GM12878 (cell line): ENCODE data around the gene RNF166. TPM values are rescaled to one million over a fixed set of nuclear protein-coding genes. Genes with fewer than 3 reads are reported as not detected.
A peak's percentile ranks its signal among the peaks of the same experiment; 100 is the strongest.

Experiments used
- DPF2 ChIP-seq: fragments of 450-650 bp; IDR thresholded peaks from 2 replicates; pipeline ENCODE4 v1.6.1; 2017; ENCODE audit warnings: mild to moderate bottlenecking
- FOXM1 ChIP-seq: IDR thresholded peaks from 2 replicates; pipeline ENCODE4 v1.6.1; 2012; ENCODE audit warnings: low read depth, mild to moderate bottlenecking, inconsistent platforms, low read length, moderate library complexity
- HDAC2 ChIP-seq: fragments of 200-600 bp; sonication (generic); IDR thresholded peaks from 2 replicates; pipeline ENCODE4 v1.6.1; 2017
- KDM1A ChIP-seq: fragments of 200-600 bp; sonication (generic); IDR thresholded peaks from 2 replicates; pipeline ENCODE4 v1.6.1; 2016; ENCODE audit warnings: borderline replicate concordance
- KLF5 ChIP-seq: fragments of 450-650 bp; IDR thresholded peaks from 2 replicates; pipeline ENCODE4 v1.6.1; 2014; ENCODE audit warnings: mild to moderate bottlenecking; ENCODE audit not compliant: partially characterized antibody
- PML ChIP-seq: IDR thresholded peaks from 2 replicates; pipeline ENCODE4 v1.6.1; 2012; ENCODE audit warnings: low read length, inconsistent platforms
- POLR2AphosphoS2 ChIP-seq: IDR thresholded peaks from 2 replicates; pipeline ENCODE4 v1.6.1; 2011; ENCODE audit warnings: low read depth, mild to moderate bottlenecking, low read length, improper control_type of control experiment, moderate library complexity
- PRDM15 ChIP-seq: fragments of 450-650 bp; formaldehyde crosslinking; IDR thresholded peaks from 2 replicates; pipeline ENCODE4 v1.4.0; 2020; ENCODE audit warnings: mild to moderate bottlenecking, moderate library complexity
- RELA ChIP-seq: fragments of 450-650 bp; IDR thresholded peaks from 2 replicates; pipeline ENCODE4 v1.8.0; 2014; ENCODE audit warnings: borderline replicate concordance; ENCODE audit not compliant: partially characterized antibody
- SRF ChIP-seq, 2 experiments: IDR thresholded peaks; 2 replicates each; pipeline ENCODE4 v1.6.1; 2011; ENCODE audit warnings: low read depth in 2 of 2, low read length in 2 of 2, mild to moderate bottlenecking in 1 of 2, moderate library complexity in 1 of 2
- polyA plus RNA-seq, 11 experiments: library from polyadenylated mRNA; depleted of rRNA in 4 of 11; unstranded in 6 of 11; stranded (reverse) in 5 of 11; fragments of >200 nt; fragmentation: Nextera tagmentation in 4 of 11; fragmentation: Illumina TruSeq in 1 of 11; extraction: Ambion mirVana in 4 of 11; extraction: Trizol in 1 of 11; gene quantifications; 1 replicate in 1 of 11; 2 replicates in 10 of 11; pipeline versions ENCODE4 v1.2.1 to v1.2.3, GENCODE V29; 2011 to 2016; ENCODE audit warnings: inconsistent platforms in 2 of 11, missing spikeins in 2 of 11, low read depth in 1 of 11
- total RNA-seq, 4 experiments: library from RNA; depleted of rRNA in 3 of 4; stranded (reverse); fragments of >200 nt in 3 of 4; fragmentation: Illumina TruSeq in 1 of 4; extraction: Trizol in 1 of 4; gene quantifications; 2 replicates each; pipeline versions ENCODE4 v1.2.1 to v1.2.3, GENCODE V29; 2013 to 2021

RNF166 gene
- total and polyA plus RNA-seq, 10 of the 15 experiments (the other 5 are each of a cell fraction or from before 2014, with no cell fraction given): 0.48 to 32.8 (median 12.1) TPM

GRCh38 chr16:88681709-88682451 lies 24.3 kb downstream of the RNF166 start (continued):
- TF ChIP-seq PRDM15 (CRISPR knock-in tag): no peak
- TF ChIP-seq KLF5: no peak
- TF ChIP-seq SRF (IDR thresholded peaks at IDR 0.05; ENCODE audit: low read depth in 2 of 2, low read length in 2 of 2): 0 out of 4 replicates have a peak, but pooled peaks of 1 of the 2 experiments have one; percentile 67
- TF ChIP-seq PML: no peak
- TF ChIP-seq HDAC2: 0 out of 2 replicates have a peak, but pooled peaks have one; percentile 45
- TF ChIP-seq KDM1A: no peak
- TF ChIP-seq POLR2AphosphoS2: no peak
- peak; percentile 98 for TF ChIP-seq DPF2
- no peak for TF ChIP-seq RELA
- TF ChIP-seq FOXM1: no peak
